Prostate gland (tissue), 2 donors: ENCODE measurements around the gene GALNT14.

ENCODE experiments used
- CTCF ChIP-seq, 4 experiments: fragments of 200-600 bp in 2 of 4; fragments of 450-650 bp in 2 of 4; sonication (generic) in 2 of 4; IDR thresholded peaks; 1 replicate in 3 of 4; 2 replicates in 1 of 4; pipeline ENCODE4 v1.5.1; 2016 to 2019; ENCODE audit warnings: antibody characterized with exemption in 4 of 4, mild to moderate bottlenecking in 2 of 4, moderate library complexity in 2 of 4
- POLR2A ChIP-seq: fragments of 450-650 bp; IDR thresholded peaks from one replicate; pipeline ENCODE4 v1.6.1; 2016; ENCODE audit warnings: antibody characterized with exemption, mild to moderate bottlenecking

GRCh38 chr2:31124904-31125303, 13.3 kb downstream of the GALNT14 start:
- no peak for TF ChIP-seq CTCF (IDR thresholded peaks at IDR 0.05)
- no peak for TF ChIP-seq POLR2A
